ENCODE results near the gene MRM1. TPM values are rescaled to one million over a fixed set of nuclear protein-coding genes. Genes with fewer than 3 reads are reported as not detected.

MRM1 gene
- total RNA-seq, 3 donors from 2014 or later (not counting 1 experiment from before 2014, with no cell fraction given) = 1.3 to 2.8 (median 1.7) TPM

DNA sequence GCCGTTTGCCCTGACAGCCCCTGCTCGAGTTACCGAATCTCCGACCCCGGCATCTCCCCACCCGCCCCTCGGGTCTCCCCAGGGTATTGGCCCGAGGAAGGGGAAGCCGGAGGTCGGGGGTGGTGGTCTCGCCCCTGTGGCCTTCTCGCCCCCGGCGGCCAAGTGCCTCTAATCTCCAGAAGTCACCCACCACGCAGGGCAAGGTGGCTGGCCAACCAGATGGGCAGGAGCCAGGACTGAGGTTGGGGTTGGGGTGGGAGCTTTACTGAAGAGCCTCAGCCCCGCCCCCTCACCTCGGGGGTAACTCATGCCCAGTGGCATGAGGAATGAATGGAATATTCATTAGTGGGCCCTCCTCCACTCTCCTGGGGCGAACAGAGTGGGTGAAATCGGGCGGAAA, 9.1 kb upstream of the MRM1 start:
- peaks cover 17% of the 10 kb centered on the region for H3K4me1 ChIP-seq (ENCODE audit: control insufficient read depth, insufficient read depth, low read length)
- H3K36me3 Mint-ChIP-seq = no peaks in the 10 kb centered on the region
- no peaks in the 10 kb centered on the region for H3K9me3 ChIP-seq (ENCODE audit: control insufficient read depth, insufficient read depth, low read length)
- intact Hi-C loops (cut with micrococcal nuclease) = no loop called here
- peak overlapping the region in 1 of 2 donors; percentile 46 for H3K27ac Mint-ChIP-seq
- WGBS (ENCODE audit: insufficient coverage) = 7% methylated on average over 20 of the region's 20 CpGs
- H3K4me1 Mint-ChIP-seq = peaks cover 9 to 31% of the 10 kb centered on the region in 2 donors
- H3K27me3 Mint-ChIP-seq (ENCODE audit: low read depth in 2 of 2) = peaks cover 0 to 5% of the 10 kb centered on the region in 2 donors
- H3K27ac ChIP-seq (ENCODE audit: low read length) = no peak overlapping the region
- H3K36me3 ChIP-seq (ENCODE audit: control insufficient read depth, insufficient read depth, low read length) = peaks cover 14% of the 10 kb centered on the region
- H3K9me3 Mint-ChIP-seq = no peaks in the 10 kb centered on the region
- TF ChIP-seq CTCF (IDR thresholded peaks at IDR 0.05) = no peak
- H3K27me3 ChIP-seq (ENCODE audit: control insufficient read depth, insufficient read depth, low read length) = no peaks in the 10 kb centered on the region
- peak overlapping the region; percentile 67 for H3K4me3 Mint-ChIP-seq
- DNase-seq = no peak
- ATAC-seq = peak in 1 of 3 donors; percentile 1
- H3K4me3 ChIP-seq (ENCODE audit: low read length) = peak overlapping the region; percentile 40

- peak overlapping the region in 1 of 2 donors; percentile 46 for H3K27ac Mint-ChIP-seq
- intact Hi-C loops (cut with micrococcal nuclease) = no loop called here
Observed at GRCh38 chr17:36592716-36593321, 8.6 kb upstream of the MRM1 start.

DNA sequence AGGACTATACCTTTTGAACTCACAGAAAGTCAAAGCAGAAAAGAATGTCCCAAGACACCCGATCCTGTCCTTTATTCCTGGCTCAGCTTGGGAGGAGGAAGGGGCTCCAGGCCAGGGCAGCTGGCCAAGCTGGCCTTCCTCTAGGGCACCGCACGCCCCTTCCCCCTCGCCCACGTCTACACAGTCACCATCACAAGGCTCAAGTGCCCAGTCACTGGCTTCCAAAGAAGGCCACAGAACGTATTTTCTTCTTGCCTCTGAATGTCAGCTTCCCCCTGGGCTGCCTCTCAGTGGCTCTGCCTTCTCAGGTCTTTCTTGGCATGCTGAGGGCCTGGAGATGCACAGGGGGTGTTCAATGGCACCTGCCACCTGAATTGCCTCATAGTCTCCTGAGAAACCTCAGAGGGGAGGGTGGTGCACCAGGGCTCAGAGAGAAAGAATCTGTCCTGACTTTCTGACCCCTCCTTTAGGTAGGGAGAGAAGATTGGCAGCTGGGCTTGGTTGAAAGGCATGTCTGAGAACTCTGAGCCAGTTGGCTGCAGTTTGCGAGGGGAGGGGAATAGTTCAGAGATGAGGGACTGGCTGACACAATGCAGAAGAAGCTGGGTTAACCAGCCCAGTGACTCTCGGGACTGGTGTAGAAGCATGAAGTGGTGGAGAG, 7.6 kb upstream of the MRM1 start:
- Mint-ChIP-seq H3K27me3 (ENCODE audit: low read depth in 2 of 2) (peaks cover 0 to 5% of the 10 kb centered on the region in 2 donors), H3K27ac (no peak overlapping the region), H3K36me3 (no peaks in the 10 kb centered on the region), H3K9me3 (no peaks in the 10 kb centered on the region), H3K4me3 (peak overlapping the region; percentile 67), H3K4me1 (peaks cover 9 to 31% of the 10 kb centered on the region in 2 donors)
- DNase-seq (no peak), ATAC-seq (no peak)
- H3K36me3 ChIP-seq (ENCODE audit: control insufficient read depth, insufficient read depth, low read length) = peaks cover 7% of the 10 kb centered on the region
- intact Hi-C loops (cut with micrococcal nuclease) = no loop called here
- H3K9me3 ChIP-seq (ENCODE audit: control insufficient read depth, insufficient read depth, low read length) = no peaks in the 10 kb centered on the region
- no peak overlapping the region for H3K4me3 ChIP-seq (ENCODE audit: low read length)
- 92% methylated on average over 8 of the region's 8 CpGs for WGBS (ENCODE audit: insufficient coverage)
- H3K27me3 ChIP-seq (ENCODE audit: control insufficient read depth, insufficient read depth, low read length) = no peaks in the 10 kb centered on the region
- no peak overlapping the region for H3K27ac ChIP-seq (ENCODE audit: low read length)
- peaks cover 17% of the 10 kb centered on the region for H3K4me1 ChIP-seq (ENCODE audit: control insufficient read depth, insufficient read depth, low read length)
- no peak for TF ChIP-seq CTCF (IDR thresholded peaks at IDR 0.05)

More at GRCh38 chr17:36592716-36593321, 8.6 kb upstream of the MRM1 start:
- Mint-ChIP-seq H3K9me3 (no peaks in the 10 kb centered on the region), H3K4me1 (peaks cover 9 to 31% of the 10 kb centered on the region in 2 donors), H3K36me3 (no peaks in the 10 kb centered on the region), H3K4me3 (peak overlapping the region; percentile 67), H3K27me3 (ENCODE audit: low read depth in 2 of 2) (peaks cover 0 to 5% of the 10 kb centered on the region in 2 donors)
- 58% methylated on average over 4 of the region's 4 CpGs for WGBS (ENCODE audit: insufficient coverage)
- H3K4me1 ChIP-seq (ENCODE audit: control insufficient read depth, insufficient read depth, low read length) = peaks cover 17% of the 10 kb centered on the region
- peaks cover 11% of the 10 kb centered on the region for H3K36me3 ChIP-seq (ENCODE audit: control insufficient read depth, insufficient read depth, low read length)
- no peak overlapping the region for H3K27ac ChIP-seq (ENCODE audit: low read length)
- ATAC-seq = peak in 1 of 3 donors; percentile 5
- no peak overlapping the region for H3K4me3 ChIP-seq (ENCODE audit: low read length)
- H3K27me3 ChIP-seq (ENCODE audit: control insufficient read depth, insufficient read depth, low read length) = no peaks in the 10 kb centered on the region
- H3K9me3 ChIP-seq (ENCODE audit: control insufficient read depth, insufficient read depth, low read length) = no peaks in the 10 kb centered on the region
- DNase-seq = peak in 1 of 2 donors; percentile 23
- TF ChIP-seq CTCF (IDR thresholded peaks at IDR 0.05) = no peak

Data from natural killer cell (primary cell).